WERI-Rb-1 (cell line): Measurements from ENCODE around the gene USP17L10.
"Not testable (repeated sequence)": the region's sequence is repeated elsewhere in the genome, so short reads cannot be mapped to it uniquely, and the experiment has no call there.

Experiments
- DNase-seq: peaks from one replicate; pipeline ENCODE4 v3.0.0-alpha.2; 2020
- H3K27ac ChIP-seq: fragments of 250-450 bp; sonication (Bioruptor Pico); 2 replicates; pipeline ENCODE4 v1.5.1; 2020; ENCODE audit warnings: mild to moderate bottlenecking, moderate library complexity
- H3K27me3 ChIP-seq: fragments of 250-450 bp; sonication (Bioruptor Pico); 2 replicates; pipeline ENCODE4 v1.5.1; 2021; ENCODE audit warnings: mild to moderate bottlenecking, low read depth, moderate library complexity; ENCODE audit not compliant: insufficient read depth, severe bottlenecking
- H3K36me3 ChIP-seq: fragments of 250-450 bp; sonication (Bioruptor Pico); 2 replicates; pipeline ENCODE4 v1.5.1; 2020; ENCODE audit warnings: mild to moderate bottlenecking, moderate library complexity
- H3K4me3 ChIP-seq: 2 replicates; pipeline ENCODE4 v1.5.1; 2011; ENCODE audit warnings: low read depth, mild to moderate bottlenecking, control low read depth, low read length
- H3K9me3 ChIP-seq: fragments of 250-450 bp; sonication (Bioruptor Pico); 2 replicates; pipeline ENCODE4 v1.5.1; 2021; ENCODE audit warnings: mild to moderate bottlenecking, moderate library complexity; ENCODE audit not compliant: severe bottlenecking

USP17L10 gene

DNA sequence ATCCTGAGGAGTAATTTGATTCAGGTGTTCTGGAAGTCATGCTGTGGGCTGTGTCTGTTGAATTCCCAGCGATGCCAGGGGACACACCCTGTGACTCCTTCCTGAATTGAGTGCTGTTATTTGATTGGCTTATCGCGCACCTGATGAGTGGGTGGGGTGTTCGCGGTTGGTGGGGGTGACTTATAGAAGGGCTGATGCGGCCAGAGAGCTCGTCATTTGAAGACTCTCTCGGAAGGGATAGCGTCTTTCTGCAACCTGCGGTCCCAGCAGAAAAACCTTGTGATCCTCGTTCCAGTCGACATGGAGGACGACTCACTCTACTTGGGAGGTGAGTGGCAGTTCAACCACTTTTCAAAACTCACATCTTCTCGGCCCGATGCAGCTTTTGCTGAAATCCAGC, 47.4 kb downstream of the USP17L10 start, which contains the start of gene USP17L20:
TSS of gene USP17L20 (plus strand) at position 301 of the 400 bp plus-strand sequence. CDS start at position 301, 0 bp downstream.
- H3K36me3 ChIP-seq, H3K27ac ChIP-seq, H3K4me3 ChIP-seq, H3K27me3 ChIP-seq, H3K9me3 ChIP-seq, DNase-seq: not testable (repeated sequence)
